Transverse colon (tissue), 4 donors: ENCODE results near the gene INSC. TPM values are rescaled to one million over a fixed set of nuclear protein-coding genes. Genes with fewer than 3 reads are reported as not detected.

Experiments used
- DNase-seq: peaks from one replicate; pipeline ENCODE4 v3.0.0-alpha.2; 2019
- H3K27ac ChIP-seq, 4 donors: fragments of 200-600 bp; sonication (generic); 2 replicates each; pipeline ENCODE4 v1.5.1; 2016 to 2018; ENCODE audit warnings: inconsistent platforms in 4 of 4
- H3K27me3 ChIP-seq: fragments of 200-600 bp; sonication (generic); 2 replicates; pipeline ENCODE4 v1.5.1; 2017; ENCODE audit warnings: inconsistent platforms
- H3K36me3 ChIP-seq, 4 donors: fragments of 200-600 bp; sonication (generic); 2 replicates each; pipeline ENCODE4 v1.5.1; 2017 to 2019; ENCODE audit warnings: inconsistent platforms in 4 of 4
- H3K4me1 ChIP-seq, 4 donors: fragments of 200-600 bp; sonication (generic); 2 replicates each; pipeline ENCODE4 v1.5.1; 2017 to 2020; ENCODE audit warnings: inconsistent platforms in 4 of 4
- H3K4me3 ChIP-seq, 4 donors: fragments of 200-600 bp; sonication (generic); 1 replicate in 1 of 4; 2 replicates in 3 of 4; pipeline versions ENCODE4 v1.5.1 to v1.6.1; 2017 to 2019; ENCODE audit warnings: inconsistent platforms in 4 of 4
- H3K9me3 ChIP-seq, 2 donors: fragments of 200-600 bp; sonication (generic); 2 replicates each; pipeline ENCODE4 v1.5.1; 2017 to 2019; ENCODE audit warnings: inconsistent platforms in 2 of 2
- EP300 ChIP-seq: sonication (generic); formaldehyde crosslinking; IDR thresholded peaks from one replicate; pipeline ENCODE4 v1.6.1; 2017; ENCODE audit warnings: antibody characterized with exemption, low read depth
- POLR2A ChIP-seq: fragments of 450-650 bp; IDR thresholded peaks from one replicate; pipeline ENCODE4 v1.6.1; 2016; ENCODE audit warnings: antibody characterized with exemption, mild to moderate bottlenecking, moderate library complexity
- POLR2AphosphoS5 ChIP-seq, 3 donors: sonication (generic); formaldehyde crosslinking; IDR thresholded peaks; one replicate each; pipeline ENCODE4 v1.6.1; 2016; ENCODE audit warnings: antibody characterized with exemption in 3 of 3
- WGBS, 2 donors: methylation state at CpG; one replicate each; pipeline ENCODE4 v1.1.5; 2018; ENCODE audit warnings: low coverage in 1 of 2; 5-methylcytosine and 5-hydroxymethylcytosine counted together
- in situ Hi-C, 4 donors: fragments of 200-750 bp; cut with MboI; loops; one replicate each; pipeline versions ENCODE4 v1.15.0 to v1.15.1; 2017; ENCODE audit warnings: low sequenced_read_pairs in 3 of 4, low pct_ligation_motif_present in 1 of 4, low pct_unique_long_range_greater_than_20kb in 1 of 4
- intact Hi-C: fragments of 100-400 bp; cut with DNase I; formaldehyde crosslinking; loops from one replicate; pipeline ENCODE4 v1.15.1; 2023; ENCODE audit warnings: low total_unique reads
- total RNA-seq, 4 donors: library from RNA; depleted of rRNA; stranded (reverse); fragments of >200 nt; gene quantifications; one replicate each; pipeline ENCODE4 v1.1.0, GENCODE V29; 2016
- TF ChIP-seq, protein P1 (sequence below), 5 experiments: fragments of 200-600 bp in 3 of 5; fragments of 450-650 bp in 2 of 5; sonication (generic) in 3 of 5; IDR thresholded peaks; 1 replicate in 2 of 5; 2 replicates in 3 of 5; pipeline ENCODE4 v1.5.1; 2016 to 2017; ENCODE audit warnings: antibody characterized with exemption in 5 of 5, inconsistent platforms in 3 of 5, mild to moderate bottlenecking in 2 of 5, moderate library complexity in 1 of 5

The INSC gene
- total RNA-seq, 4 donors from 2014 or later, result 0.60 to 1.9 (median 1.3) TPM

DNA sequence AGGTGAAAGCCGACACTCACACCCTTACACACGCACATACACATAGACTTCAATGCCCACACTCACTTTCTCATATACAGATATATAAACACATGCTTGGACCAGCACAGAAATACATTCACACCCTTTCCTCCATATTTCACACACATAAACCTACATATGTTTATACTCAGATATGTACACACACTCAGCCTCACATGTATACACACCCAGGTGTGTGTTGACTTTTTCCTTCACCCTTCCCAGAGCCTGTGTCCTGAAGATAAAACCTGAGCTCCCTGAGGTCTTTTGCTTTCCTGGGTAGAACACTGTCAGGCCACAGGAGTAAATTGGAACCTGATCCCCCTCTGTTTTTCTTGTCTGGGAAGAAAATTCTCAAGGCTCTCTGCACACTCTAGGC, 62.8 kb downstream of the INSC start:
- DNase-seq, result no peak
- WGBS, 2 donors, result 86 to 100% methylated on average over 1 to 2 of the region's 2 CpGs
- H3K4me3 ChIP-seq, result no peak overlapping the region
- TF ChIP-seq, protein P1, sequence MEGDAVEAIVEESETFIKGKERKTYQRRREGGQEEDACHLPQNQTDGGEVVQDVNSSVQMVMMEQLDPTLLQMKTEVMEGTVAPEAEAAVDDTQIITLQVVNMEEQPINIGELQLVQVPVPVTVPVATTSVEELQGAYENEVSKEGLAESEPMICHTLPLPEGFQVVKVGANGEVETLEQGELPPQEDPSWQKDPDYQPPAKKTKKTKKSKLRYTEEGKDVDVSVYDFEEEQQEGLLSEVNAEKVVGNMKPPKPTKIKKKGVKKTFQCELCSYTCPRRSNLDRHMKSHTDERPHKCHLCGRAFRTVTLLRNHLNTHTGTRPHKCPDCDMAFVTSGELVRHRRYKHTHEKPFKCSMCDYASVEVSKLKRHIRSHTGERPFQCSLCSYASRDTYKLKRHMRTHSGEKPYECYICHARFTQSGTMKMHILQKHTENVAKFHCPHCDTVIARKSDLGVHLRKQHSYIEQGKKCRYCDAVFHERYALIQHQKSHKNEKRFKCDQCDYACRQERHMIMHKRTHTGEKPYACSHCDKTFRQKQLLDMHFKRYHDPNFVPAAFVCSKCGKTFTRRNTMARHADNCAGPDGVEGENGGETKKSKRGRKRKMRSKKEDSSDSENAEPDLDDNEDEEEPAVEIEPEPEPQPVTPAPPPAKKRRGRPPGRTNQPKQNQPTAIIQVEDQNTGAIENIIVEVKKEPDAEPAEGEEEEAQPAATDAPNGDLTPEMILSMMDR (IDR thresholded peaks at IDR 0.05), result no peak
- TF ChIP-seq POLR2AphosphoS5 (IDR thresholded peaks at IDR 0.05) (no peak), EP300 (no peak), POLR2A (no peak)
- in situ Hi-C loops (no loop called here), intact Hi-C loops (no loop called here)
- no peaks in the 10 kb centered on the region for H3K9me3 ChIP-seq
- no peaks in the 10 kb centered on the region for H3K4me1 ChIP-seq
- H3K27ac ChIP-seq, result no peak overlapping the region
- no peaks in the 10 kb centered on the region for H3K36me3 ChIP-seq
- no peaks in the 10 kb centered on the region for H3K27me3 ChIP-seq

DNA sequence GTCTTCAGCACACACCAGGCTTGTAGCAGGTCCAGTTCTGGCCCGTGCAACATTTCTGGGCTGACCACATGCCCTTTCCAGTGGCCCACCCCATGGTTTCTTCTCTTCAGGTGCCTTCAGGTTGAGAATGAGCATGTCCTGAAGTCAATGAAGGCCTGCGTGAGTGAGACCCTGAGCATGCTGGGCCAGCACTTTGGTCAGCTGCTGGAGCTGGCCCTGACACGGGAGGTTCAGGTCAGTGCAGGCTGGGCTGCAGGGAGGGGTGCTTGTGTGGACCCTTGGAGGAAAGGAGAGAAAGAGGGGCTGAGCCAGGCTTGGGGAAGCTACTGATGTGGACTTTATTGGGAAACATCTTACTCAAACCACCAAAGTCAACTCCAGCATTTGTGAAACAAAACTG, 63.5 kb downstream of the INSC start:
- DNase-seq, result no peak
- no peak overlapping the region for H3K27ac ChIP-seq
- in situ Hi-C loops, result no loop called here
- TF ChIP-seq, protein P1 (IDR thresholded peaks at IDR 0.05), result no peak
- 82% methylated on average over 3 of the region's 3 CpGs; no CpG with 5 or more reads in 1 of the 2 donors for WGBS, 2 donors
- no peaks in the 10 kb centered on the region for H3K36me3 ChIP-seq
- no peaks in the 10 kb centered on the region for H3K9me3 ChIP-seq
- no peak overlapping the region for H3K4me3 ChIP-seq
- H3K4me1 ChIP-seq, result no peaks in the 10 kb centered on the region
- intact Hi-C loops, result no loop called here
- H3K27me3 ChIP-seq, result no peaks in the 10 kb centered on the region

DNA sequence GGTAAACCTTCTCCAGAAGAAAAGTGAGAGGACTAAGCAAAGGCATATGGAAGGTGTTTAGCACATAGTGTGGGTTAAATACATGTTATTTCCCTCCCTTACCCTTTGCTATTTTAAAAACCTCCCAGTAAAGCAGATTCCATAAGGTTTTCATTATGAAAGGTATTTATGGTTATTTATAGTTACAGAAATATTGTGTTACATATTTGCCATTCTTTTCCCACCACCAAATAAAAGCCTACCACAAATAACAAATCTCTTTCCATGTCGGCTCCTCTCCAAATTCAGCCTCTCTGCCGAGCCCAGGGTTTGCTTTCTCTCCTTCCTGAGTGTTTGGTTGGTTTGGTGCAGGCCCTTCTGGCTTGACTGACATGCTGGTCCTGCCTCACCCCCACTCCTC, 64.4 kb downstream of the INSC start:
- in situ Hi-C loops, result no loop called here
- no peak for DNase-seq
- Histone ChIP-seq H3K27ac (no peak overlapping the region), H3K27me3 (no peaks in the 10 kb centered on the region), H3K9me3 (no peaks in the 10 kb centered on the region), H3K4me3 (no peak overlapping the region), H3K4me1 (no peaks in the 10 kb centered on the region), H3K36me3 (no peaks in the 10 kb centered on the region)
- TF ChIP-seq POLR2AphosphoS5 (IDR thresholded peaks at IDR 0.05) (no peak), EP300 (no peak), POLR2A (no peak)
- TF ChIP-seq, protein P1 (IDR thresholded peaks at IDR 0.05), result no peak
- whole genome bisulfite sequencing, 2 donors, result 78 to 83% methylated on average over 2 of the region's 2 CpGs
- intact Hi-C loops, result no loop called here

DNA sequence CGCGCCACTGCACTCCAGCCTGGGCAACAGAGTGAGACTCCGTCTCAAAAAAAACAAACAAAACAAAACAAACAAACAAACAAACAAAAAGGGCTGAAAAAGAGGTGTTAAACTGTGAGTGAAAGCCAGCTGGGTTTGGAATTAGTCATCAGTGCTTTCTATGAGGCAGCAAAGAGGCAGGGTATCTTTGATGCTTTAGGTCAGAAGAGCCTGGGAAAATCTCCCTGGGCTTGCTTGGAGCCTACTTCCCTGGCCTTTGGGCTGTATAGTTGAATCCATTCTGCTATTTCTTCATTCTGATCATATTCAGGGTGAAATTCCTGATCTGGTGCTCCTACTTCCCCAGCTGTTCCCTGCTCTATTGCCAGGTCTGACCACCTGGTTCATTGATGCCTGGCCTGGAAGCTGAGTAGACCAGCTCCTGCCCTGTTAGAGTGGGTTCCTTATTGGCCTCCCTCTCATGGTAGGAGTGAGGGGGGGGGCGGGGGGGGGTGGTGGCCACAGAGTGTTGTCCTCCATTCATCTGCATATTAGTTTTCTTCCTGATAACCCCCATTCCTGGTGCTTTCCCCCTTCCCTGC, 65.6 kb downstream of the INSC start:
- intact Hi-C loops (no loop called here), in situ Hi-C loops (no loop called here)
- H3K9me3 ChIP-seq, result no peaks in the 10 kb centered on the region
- TF ChIP-seq POLR2A, result no peak
- TF ChIP-seq POLR2AphosphoS5 (IDR thresholded peaks at IDR 0.05), result no peak
- TF ChIP-seq, protein P1 (IDR thresholded peaks at IDR 0.05), result no peak
- TF ChIP-seq EP300, result no peak
- H3K27ac ChIP-seq, result no peak overlapping the region
- H3K4me1 ChIP-seq, result no peaks in the 10 kb centered on the region
- no peak overlapping the region for H3K4me3 ChIP-seq
- no peaks in the 10 kb centered on the region for H3K36me3 ChIP-seq
- no peaks in the 10 kb centered on the region for H3K27me3 ChIP-seq
- no peak for DNase-seq
- WGBS, 2 donors, result 59 to 88% methylated on average over 3 to 4 of the region's 4 CpGs
